HG03039 (cell line): ENCODE results near the gene UGT1A8.
"Not testable (repeated sequence)": the region's sequence is repeated elsewhere in the genome, so short reads cannot be mapped to it uniquely, and the experiment has no call there.

Experiments
- ATAC-seq: cut with Tn5 transposase; IDR thresholded peaks from one replicate; pipeline ENCODE4 v1.9.1; 2021; ENCODE audit warnings: mild to moderate bottlenecking, moderate library complexity; ENCODE audit not compliant: unreplicated experiment

The UGT1A8 gene

GRCh38 chr2:233681521-233682099, 64.2 kb downstream of the UGT1A8 start, which contains the start of gene UGT1A7:
TSS of gene UGT1A7 (plus strand) at chr2:233681901. CDS start at chr2:233681938, 37 bp downstream.
- no peak for ATAC-seq

GRCh38 chr2:233684640-233685039, 67.2 kb downstream of the UGT1A8 start:
- ATAC-seq: no peak

- ATAC-seq: no peak
Observed at GRCh38 chr2:233686928-233687327, 69.5 kb downstream of the UGT1A8 start.

- no peak for ATAC-seq
Observed at GRCh38 chr2:233688341-233688740, 70.9 kb downstream of the UGT1A8 start.

GRCh38 chr2:233689031-233689430, 71.6 kb downstream of the UGT1A8 start:
- no peak for ATAC-seq

GRCh38 chr2:233689501-233689900, 72.1 kb downstream of the UGT1A8 start:
- ATAC-seq: no peak

- no peak for ATAC-seq
Observed at GRCh38 chr2:233690444-233690843, 73.0 kb downstream of the UGT1A8 start.

- no peak for ATAC-seq
Observed at GRCh38 chr2:233691443-233692433, 74.3 kb downstream of the UGT1A8 start.

- no peak for ATAC-seq
Observed at GRCh38 chr2:233692648-233693047, 75.2 kb downstream of the UGT1A8 start, which contains the start of gene UGT1A6. TSS of gene UGT1A6 (plus strand) at chr2:233692890. CDS start at chr2:233693005, 115 bp downstream.

GRCh38 chr2:233693963-233694362, 76.5 kb downstream of the UGT1A8 start:
- ATAC-seq: no peak

- no peak for ATAC-seq
Observed at GRCh38 chr2:233698740-233699139, 81.3 kb downstream of the UGT1A8 start.

- ATAC-seq: no peak
Observed at GRCh38 chr2:233699424-233700027, 82.1 kb downstream of the UGT1A8 start.

GRCh38 chr2:233700028-233700635, 82.7 kb downstream of the UGT1A8 start:
- no peak for ATAC-seq

GRCh38 chr2:233700842-233701241, 83.4 kb downstream of the UGT1A8 start:
- not testable (repeated sequence) for ATAC-seq

- ATAC-seq: no peak
Observed at GRCh38 chr2:233702238-233702637, 84.8 kb downstream of the UGT1A8 start.

- no peak for ATAC-seq
Observed at GRCh38 chr2:233705911-233706506, 88.6 kb downstream of the UGT1A8 start.

- ATAC-seq: no peak
Observed at GRCh38 chr2:233706720-233707119, 89.3 kb downstream of the UGT1A8 start.

- ATAC-seq: no peak
Observed at GRCh38 chr2:233707940-233708644, 90.7 kb downstream of the UGT1A8 start.

- no peak for ATAC-seq
Observed at GRCh38 chr2:233708942-233709341, 91.5 kb downstream of the UGT1A8 start.
